ENCODE data around the gene SPOCD1.

GRCh38 chr1:31778763-31779488 lies 36.9 kb downstream of the SPOCD1 start:
- TF ChIP-seq ZNF37A (tag by site-specific recombination; IDR thresholded peaks at IDR 0.05) (no peak), ZNF362 (tag by site-specific recombination; IDR thresholded peaks at IDR 0.05) (no peak), ZNF449 (tag by site-specific recombination; IDR thresholded peaks at IDR 0.05) (no peak), PRDM4 (tag by site-specific recombination; IDR thresholded peaks at IDR 0.05) (no peak), PBX3 (CRISPR knock-in tag; IDR thresholded peaks at IDR 0.05) (no peak), ZNF24 (tag by site-specific recombination; IDR thresholded peaks at IDR 0.05) (no peak), REST (tag by site-specific recombination; IDR thresholded peaks at IDR 0.05) (no peak), CTCF (tag by site-specific recombination; IDR thresholded peaks at IDR 0.05) (no peak)

Data from HEK293 (cell line).